PC-3 (cell line): Measurements from ENCODE around the gene SEPHS1.

Experiments
- CTCF ChIP-seq: fragments of 300-600 bp; sonication (generic); conservative IDR thresholded peaks from 2 replicates; pipeline ENCODE4 v1.5.1; 2017; ENCODE audit warnings: antibody characterized with exemption, low read depth, mild to moderate bottlenecking, low read length
- EZH2 ChIP-seq: fragments of 300-600 bp; sonication (generic); IDR thresholded peaks from one replicate; pipeline ENCODE4 v1.6.1; 2017; ENCODE audit warnings: antibody characterized with exemption, mild to moderate bottlenecking, low read length; ENCODE audit not compliant: unreplicated experiment
- EZH2phosphoT487 ChIP-seq: fragments of 300-600 bp; sonication (generic); IDR thresholded peaks from 2 replicates; pipeline ENCODE4 v1.6.1; 2018; ENCODE audit warnings: mild to moderate bottlenecking, antibody characterized with exemption, low read length, borderline replicate concordance

GRCh38 chr10:13382703-13383398, 34.8 kb upstream of the SEPHS1 start:
- TF ChIP-seq CTCF (no peak), EZH2 (no peak), EZH2phosphoT487 (no peak)
